Progenitor cell of endocrine pancreas (in vitro differentiated cells): Measurements from ENCODE around the gene FARS2. TPM values are rescaled to one million over a fixed set of nuclear protein-coding genes. Genes with fewer than 3 reads are reported as not detected.
A peak's percentile ranks its signal among the peaks of the same experiment; 100 is the strongest.

Experiments
- DNase-seq: peaks from one replicate; pipeline ENCODE4 v3.0.0; 2021; ENCODE audit warnings: low spot score; ENCODE audit not compliant: unreplicated experiment
- H3K27ac Mint-ChIP-seq: 2 replicates; pipeline ENCODE4 v1.8.0; 2021; ENCODE audit warnings: mild to moderate bottlenecking, moderate library complexity, mixed read lengths
- H3K27me3 Mint-ChIP-seq: 2 replicates; pipeline ENCODE4 v1.8.0; 2021; ENCODE audit warnings: mixed read lengths
- H3K36me3 Mint-ChIP-seq: 2 replicates; pipeline ENCODE4 v1.8.0; 2022; ENCODE audit warnings: mixed read lengths; ENCODE audit not compliant: insufficient read depth
- H3K4me1 Mint-ChIP-seq: 2 replicates; pipeline ENCODE4 v1.8.0; 2021; ENCODE audit warnings: low read depth, mixed read lengths
- H3K4me3 Mint-ChIP-seq: 2 replicates; pipeline ENCODE4 v1.8.0; 2021; ENCODE audit warnings: low read depth, mild to moderate bottlenecking, moderate library complexity, mixed read lengths
- H3K9me3 Mint-ChIP-seq: 2 replicates; pipeline ENCODE4 v1.8.0; 2021; ENCODE audit warnings: low read depth, mixed read lengths
- CTCF ChIP-seq: fragments of 200-600 bp; sonication (generic); IDR thresholded peaks from one replicate; pipeline ENCODE4 v1.5.0; 2021; ENCODE audit warnings: antibody characterized with exemption, mild to moderate bottlenecking; ENCODE audit not compliant: unreplicated experiment
- total RNA-seq: library from RNA; stranded (reverse); gene quantifications from 2 replicates; pipeline ENCODE4 v1.2.1, GENCODE V29; 2021

The FARS2 gene
- total RNA-seq, 1 donor from 2014 or later, result 20.8 TPM

- no peak for TF ChIP-seq CTCF
- H3K4me1 Mint-ChIP-seq, result peaks cover 9% of the 10 kb centered on the region
- H3K27ac Mint-ChIP-seq, result no peak overlapping the region
- H3K27me3 Mint-ChIP-seq, result no peaks in the 10 kb centered on the region
- H3K9me3 Mint-ChIP-seq, result no peaks in the 10 kb centered on the region
- no peaks in the 10 kb centered on the region for H3K36me3 Mint-ChIP-seq
- no peak for DNase-seq
- H3K4me3 Mint-ChIP-seq, result no peak overlapping the region
Measured at GRCh38 chr6:5728351-5729079, 467.2 kb downstream of the FARS2 start.

GRCh38 chr6:5729080-5729434 is 467.7 kb downstream of the FARS2 start:
- Mint-ChIP-seq H3K27ac (no peak overlapping the region), H3K4me3 (no peak overlapping the region), H3K36me3 (no peaks in the 10 kb centered on the region), H3K9me3 (no peaks in the 10 kb centered on the region), H3K27me3 (no peaks in the 10 kb centered on the region), H3K4me1 (peaks cover 9% of the 10 kb centered on the region)
- no peak for TF ChIP-seq CTCF
- no peak for DNase-seq

- no peaks in the 10 kb centered on the region for H3K9me3 Mint-ChIP-seq
- peaks cover 9% of the 10 kb centered on the region for H3K4me1 Mint-ChIP-seq
- no peaks in the 10 kb centered on the region for H3K36me3 Mint-ChIP-seq
- DNase-seq, result no peak
- no peaks in the 10 kb centered on the region for H3K27me3 Mint-ChIP-seq
- TF ChIP-seq CTCF, result no peak
- H3K4me3 Mint-ChIP-seq, result no peak overlapping the region
- H3K27ac Mint-ChIP-seq, result peak overlapping the region; percentile 19
Measured at GRCh38 chr6:5729813-5730517, 468.7 kb downstream of the FARS2 start.

- TF ChIP-seq CTCF, result no peak
- H3K4me1 Mint-ChIP-seq, result peaks cover 9% of the 10 kb centered on the region
- no peaks in the 10 kb centered on the region for H3K36me3 Mint-ChIP-seq
- H3K4me3 Mint-ChIP-seq, result no peak overlapping the region
- H3K27me3 Mint-ChIP-seq, result no peaks in the 10 kb centered on the region
- H3K9me3 Mint-ChIP-seq, result no peaks in the 10 kb centered on the region
- DNase-seq, result no peak
- H3K27ac Mint-ChIP-seq, result no peak overlapping the region
Measured at GRCh38 chr6:5730585-5731263, 469.4 kb downstream of the FARS2 start.

GRCh38 chr6:5731435-5731834 is 470.1 kb downstream of the FARS2 start:
- no peak for TF ChIP-seq CTCF
- Mint-ChIP-seq H3K9me3 (no peaks in the 10 kb centered on the region), H3K27me3 (no peaks in the 10 kb centered on the region), H3K27ac (no peak overlapping the region), H3K4me3 (no peak overlapping the region), H3K36me3 (no peaks in the 10 kb centered on the region), H3K4me1 (peaks cover 9% of the 10 kb centered on the region)
- no peak for DNase-seq
